ENCODE data around the gene LGI4. TPM values are rescaled to one million over a fixed set of nuclear protein-coding genes. Genes with fewer than 3 reads are reported as not detected.
"Not testable (repeated sequence)": the region's sequence is repeated elsewhere in the genome, so short reads cannot be mapped to it uniquely, and the experiment has no call there.

LGI4 gene
- total and polyA plus RNA-seq, 3 experiments from 2014 or later, result 0.18 TPM; not detected in 2

- Histone ChIP-seq H3K36me3 (ENCODE audit: insufficient read depth, low read length) (no peaks in the 10 kb centered on the region), H3K27ac (ENCODE audit: low read depth, low read length) (no peak overlapping the region), H3K4me1 (ENCODE audit: insufficient read depth, low read length) (no peaks in the 10 kb centered on the region), H3K27me3 (ENCODE audit: insufficient read depth, low read length, poor library complexity, severe bottlenecking) (no peaks in the 10 kb centered on the region), H3K9me3 (ENCODE audit: low read length) (no peaks in the 10 kb centered on the region), H3K4me3 (ENCODE audit: low read length) (no peak overlapping the region)
- CTCF ChIA-PET, result no interaction called here
- H3K9me3 Mint-ChIP-seq, result no peaks in the 10 kb centered on the region
- POLR2A ChIA-PET, result no interaction called here
- H3K4me3 Mint-ChIP-seq, result peak overlapping the region in 1 of 7 donors; percentile 68
- peak overlapping the region in 1 of 8 donors; percentile 22 for H3K27ac Mint-ChIP-seq
- DNase-seq, result no peak
- peaks cover 0 to 2% of the 10 kb centered on the region in 2 donors for H3K27me3 Mint-ChIP-seq
- H3K36me3 Mint-ChIP-seq, result no peaks in the 10 kb centered on the region
- H3K4me1 Mint-ChIP-seq, result peaks cover 0 to 7% (median 5%) of the 10 kb centered on the region in 3 donors
These were observed 2.6 kb downstream of the LGI4 start for GRCh38 chr19:35132254-35132653.

- Histone ChIP-seq H3K9me3 (ENCODE audit: low read length) (no peaks in the 10 kb centered on the region), H3K36me3 (ENCODE audit: insufficient read depth, low read length) (no peaks in the 10 kb centered on the region), H3K4me1 (ENCODE audit: insufficient read depth, low read length) (no peaks in the 10 kb centered on the region), H3K27ac (ENCODE audit: low read depth, low read length) (no peak overlapping the region), H3K4me3 (ENCODE audit: low read length) (no peak overlapping the region), H3K27me3 (ENCODE audit: insufficient read depth, low read length, poor library complexity, severe bottlenecking) (no peaks in the 10 kb centered on the region)
- Mint-ChIP-seq H3K4me3 (peak overlapping the region in 1 of 7 donors; percentile 20), H3K4me1 (peaks cover 0 to 4% (median 4%) of the 10 kb centered on the region in 3 donors), H3K36me3 (no peaks in the 10 kb centered on the region), H3K9me3 (no peaks in the 10 kb centered on the region), H3K27me3 (peaks cover 0 to 2% of the 10 kb centered on the region in 2 donors), H3K27ac (peak overlapping the region in 1 of 8 donors; percentile 59)
- ChIA-PET CTCF (no interaction called here), POLR2A (no interaction called here)
- DNase-seq, result no peak
These were observed 3.8 kb downstream of the LGI4 start for GRCh38 chr19:35130761-35131720.

GRCh38 chr19:35129724-35130274, 5.1 kb downstream of the LGI4 start:
- CTCF ChIA-PET; H3K4me1 Mint-ChIP-seq; DNase-seq; H3K27ac ChIP-seq (ENCODE audit: low read depth, low read length); H3K9me3 ChIP-seq (ENCODE audit: low read length); H3K4me3 ChIP-seq (ENCODE audit: low read length); H3K27me3 Mint-ChIP-seq; POLR2A ChIA-PET; H3K4me1 ChIP-seq (ENCODE audit: insufficient read depth, low read length); H3K27me3 ChIP-seq (ENCODE audit: insufficient read depth, low read length, poor library complexity, severe bottlenecking); H3K4me3 Mint-ChIP-seq; H3K9me3 Mint-ChIP-seq; H3K36me3 Mint-ChIP-seq; H3K36me3 ChIP-seq (ENCODE audit: insufficient read depth, low read length): not testable (repeated sequence)
- peak overlapping the region in 2 of 8 donors; percentile 38 for H3K27ac Mint-ChIP-seq

- Histone ChIP-seq H3K27me3 (ENCODE audit: insufficient read depth, low read length, poor library complexity, severe bottlenecking) (no peaks in the 10 kb centered on the region), H3K4me3 (ENCODE audit: low read length) (no peak overlapping the region), H3K27ac (ENCODE audit: low read depth, low read length) (no peak overlapping the region), H3K36me3 (ENCODE audit: insufficient read depth, low read length) (no peaks in the 10 kb centered on the region), H3K9me3 (ENCODE audit: low read length) (no peaks in the 10 kb centered on the region), H3K4me1 (ENCODE audit: insufficient read depth, low read length) (peaks cover 7% of the 10 kb centered on the region)
- POLR2A ChIA-PET, result no interaction called here
- H3K9me3 Mint-ChIP-seq, result no peaks in the 10 kb centered on the region
- H3K4me3 Mint-ChIP-seq, result no peak overlapping the region
- H3K4me1 Mint-ChIP-seq, result peaks cover 7 to 15% (median 10%) of the 10 kb centered on the region in 3 donors
- CTCF ChIA-PET, result interaction anchor here (1.2 to 2.0 kb wide), 2 partner anchors 8 to 84 kb away, joined by 4 to 6 read pairs; no protein-coding TSS in a partner anchor
- peak overlapping the region in 1 of 8 donors; percentile 68 for H3K27ac Mint-ChIP-seq
- no peak for DNase-seq
- H3K27me3 Mint-ChIP-seq, result peaks cover 2 to 6% of the 10 kb centered on the region in 2 donors
- H3K36me3 Mint-ChIP-seq, result no peaks in the 10 kb centered on the region
These were observed 6.3 kb downstream of the LGI4 start for GRCh38 chr19:35128398-35129057.

GRCh38 chr19:35127871-35128270, 7.0 kb downstream of the LGI4 start:
- H3K9me3 ChIP-seq (ENCODE audit: low read length), result no peaks in the 10 kb centered on the region
- no peak overlapping the region for H3K4me3 Mint-ChIP-seq
- H3K27me3 ChIP-seq (ENCODE audit: insufficient read depth, low read length, poor library complexity, severe bottlenecking), result no peaks in the 10 kb centered on the region
- POLR2A ChIA-PET, result no interaction called here
- DNase-seq, result no peak
- peaks cover 7% of the 10 kb centered on the region for H3K4me1 ChIP-seq (ENCODE audit: insufficient read depth, low read length)
- H3K27me3 Mint-ChIP-seq, result peaks cover 2 to 6% of the 10 kb centered on the region in 2 donors
- H3K36me3 Mint-ChIP-seq, result no peaks in the 10 kb centered on the region
- no peak overlapping the region for H3K27ac ChIP-seq (ENCODE audit: low read depth, low read length)
- H3K9me3 Mint-ChIP-seq, result no peaks in the 10 kb centered on the region
- no peak overlapping the region for H3K4me3 ChIP-seq (ENCODE audit: low read length)
- H3K27ac Mint-ChIP-seq, result no peak overlapping the region
- CTCF ChIA-PET, result interaction anchor here (0.7 to 2.0 kb wide), 3 partner anchors 8 to 83 kb away, joined by 3 to 6 read pairs (median 4); no protein-coding TSS in a partner anchor
- no peaks in the 10 kb centered on the region for H3K36me3 ChIP-seq (ENCODE audit: insufficient read depth, low read length)
- H3K4me1 Mint-ChIP-seq, result peaks cover 7 to 15% (median 10%) of the 10 kb centered on the region in 3 donors

- no peak for DNase-seq
- H3K4me3 Mint-ChIP-seq, result no peak overlapping the region
- peaks cover 2 to 6% of the 10 kb centered on the region in 2 donors for H3K27me3 Mint-ChIP-seq
- Histone ChIP-seq H3K9me3 (ENCODE audit: low read length) (no peaks in the 10 kb centered on the region), H3K4me3 (ENCODE audit: low read length) (no peak overlapping the region), H3K36me3 (ENCODE audit: insufficient read depth, low read length) (no peaks in the 10 kb centered on the region), H3K27me3 (ENCODE audit: insufficient read depth, low read length, poor library complexity, severe bottlenecking) (no peaks in the 10 kb centered on the region), H3K4me1 (ENCODE audit: insufficient read depth, low read length) (peaks cover 7% of the 10 kb centered on the region), H3K27ac (ENCODE audit: low read depth, low read length) (no peak overlapping the region)
- no peak overlapping the region for H3K27ac Mint-ChIP-seq
- no peaks in the 10 kb centered on the region for H3K36me3 Mint-ChIP-seq
- POLR2A ChIA-PET, result no interaction called here
- no peaks in the 10 kb centered on the region for H3K9me3 Mint-ChIP-seq
- H3K4me1 Mint-ChIP-seq, result peaks cover 7 to 15% (median 10%) of the 10 kb centered on the region in 3 donors
- CTCF ChIA-PET, result interaction anchor here (1.2 to 2.0 kb wide), 2 partner anchors 10 to 15 kb away, joined by 3 to 6 read pairs; no protein-coding TSS in a partner anchor
These were observed 8.3 kb downstream of the LGI4 start for GRCh38 chr19:35126624-35126959.

- peaks cover 2 to 6% of the 10 kb centered on the region in 2 donors for H3K27me3 Mint-ChIP-seq
- POLR2A ChIA-PET, result no interaction called here
- Histone ChIP-seq H3K4me3 (ENCODE audit: low read length) (no peak overlapping the region), H3K36me3 (ENCODE audit: insufficient read depth, low read length) (no peaks in the 10 kb centered on the region), H3K27ac (ENCODE audit: low read depth, low read length) (no peak overlapping the region), H3K27me3 (ENCODE audit: insufficient read depth, low read length, poor library complexity, severe bottlenecking) (no peaks in the 10 kb centered on the region), H3K9me3 (ENCODE audit: low read length) (no peaks in the 10 kb centered on the region), H3K4me1 (ENCODE audit: insufficient read depth, low read length) (peaks cover 7% of the 10 kb centered on the region)
- CTCF ChIA-PET, result interaction anchor here (1.2 to 2.0 kb wide), 2 partner anchors 10 to 16 kb away, joined by 3 to 6 read pairs; no protein-coding TSS in a partner anchor
- no peak for DNase-seq
- peak overlapping the region in 1 of 8 donors; percentile 74 for H3K27ac Mint-ChIP-seq
- H3K36me3 Mint-ChIP-seq, result no peaks in the 10 kb centered on the region
- H3K4me3 Mint-ChIP-seq, result peak overlapping the region in 1 of 7 donors; percentile 67
- H3K4me1 Mint-ChIP-seq, result peaks cover 7 to 15% (median 10%) of the 10 kb centered on the region in 3 donors
- no peaks in the 10 kb centered on the region for H3K9me3 Mint-ChIP-seq
These were observed 8.9 kb downstream of the LGI4 start for GRCh38 chr19:35125749-35126623.
